OCI-LY7 (cell line): Measurements from ENCODE around the gene GTF3C6.

Source experiments
- CTCF ChIP-seq: fragments of 200-600 bp; sonication (generic); conservative IDR thresholded peaks from 2 replicates; pipeline ENCODE4 v1.5.1; 2014; ENCODE audit warnings: mild to moderate bottlenecking, antibody characterized with exemption, low read length, moderate library complexity, mixed read lengths
- EZH2phosphoT487 ChIP-seq: fragments of 200-600 bp; sonication (generic); IDR thresholded peaks from 2 replicates; pipeline ENCODE4 v1.6.1; 2018; ENCODE audit warnings: low read depth, borderline replicate concordance, mild to moderate bottlenecking, mixed run types, antibody characterized with exemption, low read length, moderate library complexity, mixed read lengths

- TF ChIP-seq CTCF (no peak), EZH2phosphoT487 (no peak)
Observed at GRCh38 chr6:110965629-110966229, 7.2 kb downstream of the GTF3C6 start.
